DMS114 treated with DMSO at 0.1 percent for 48 hours (cell line): Measurements from ENCODE around the gene CAMK2B.
A peak's percentile ranks its signal among the peaks of the same experiment; 100 is the strongest.

Experiments used
- DNase-seq: peaks from one replicate; lab custom pipeline; 2025; ENCODE audit not compliant: unreplicated experiment; lab: John Stamatoyannopoulos, UW

Gene CAMK2B

DNA sequence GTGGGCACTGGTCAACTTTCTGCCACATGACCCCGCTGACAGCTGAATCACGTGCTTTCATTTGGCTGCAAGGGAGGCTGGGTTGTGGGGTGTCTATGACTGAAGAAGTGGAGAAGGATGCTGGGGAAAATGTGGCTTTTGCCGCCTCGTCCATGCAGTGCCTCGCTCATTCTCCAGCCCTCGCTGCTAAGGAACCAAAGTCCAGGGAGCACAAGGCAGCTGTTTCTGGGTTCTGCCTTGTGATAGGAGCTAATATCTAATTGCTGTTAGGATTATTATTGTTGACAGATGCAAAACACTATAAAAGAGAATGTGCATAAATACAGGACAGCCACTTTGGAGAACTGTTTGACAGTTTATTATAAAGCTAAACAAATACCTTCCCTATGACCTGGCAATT is 4.9 kb upstream of the CAMK2B start:
- DNase-seq: no peak

DNA sequence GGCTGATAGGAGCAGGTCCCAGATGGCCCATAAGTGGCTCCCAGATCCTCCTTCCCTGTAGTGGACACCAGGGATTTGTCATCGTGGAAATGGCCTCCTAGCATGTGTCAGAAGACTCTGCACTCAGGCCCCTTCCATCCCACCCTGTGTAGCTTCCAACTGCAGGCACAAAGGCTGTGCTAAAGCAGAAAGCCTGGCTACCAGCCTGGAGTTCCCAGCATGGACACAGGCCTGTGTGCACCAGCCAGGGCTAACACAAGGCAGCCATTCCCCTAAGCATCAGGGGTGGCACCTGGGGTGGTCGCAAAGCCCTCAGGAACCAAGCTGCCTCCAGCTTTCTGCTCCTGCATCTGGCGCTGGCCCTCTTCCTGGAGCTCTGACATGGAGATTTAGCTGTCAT is 4.5 kb upstream of the CAMK2B start:
- DNase-seq: no peak

DNA sequence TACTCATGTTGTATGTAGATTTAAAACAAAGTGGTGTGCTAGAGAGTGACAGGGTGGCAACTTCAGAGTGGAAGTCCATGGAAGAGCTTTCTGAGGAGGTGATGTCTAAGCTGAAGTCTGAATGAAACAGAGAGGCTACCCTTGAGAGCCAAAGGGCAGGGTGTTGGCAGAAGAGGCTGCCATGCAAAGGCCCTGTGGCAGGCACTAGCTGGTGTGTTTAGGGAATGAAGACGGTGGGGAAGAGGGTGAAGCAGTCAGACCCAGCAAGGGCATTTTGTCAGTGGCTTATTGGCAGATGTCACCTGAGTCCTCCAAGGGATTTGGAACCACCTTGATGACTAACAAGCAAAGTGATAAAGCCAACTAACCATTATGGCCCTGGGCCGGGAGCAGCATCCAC is 3.7 kb upstream of the CAMK2B start:
- no peak for DNase-seq

DNA sequence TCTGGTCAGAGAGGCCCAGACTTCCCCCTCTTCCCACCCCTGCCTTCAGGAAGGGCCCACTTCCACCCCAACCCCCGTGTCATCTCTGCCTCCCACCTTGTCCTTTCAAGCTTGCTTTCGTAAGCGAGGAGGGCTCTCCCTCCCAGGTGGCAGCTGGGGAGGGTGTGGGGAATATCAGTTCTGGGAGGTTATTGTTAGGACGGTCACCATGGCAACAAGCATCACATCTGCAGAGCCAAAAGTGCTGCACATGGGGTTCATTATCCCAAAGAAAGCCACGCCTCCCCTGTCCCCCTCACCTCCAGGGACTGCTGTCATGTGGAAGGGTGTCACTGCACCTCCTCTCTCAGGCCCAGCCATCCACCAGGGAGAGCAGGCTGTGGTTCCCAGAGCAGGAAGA is 2.6 kb upstream of the CAMK2B start:
- no peak for DNase-seq

DNA sequence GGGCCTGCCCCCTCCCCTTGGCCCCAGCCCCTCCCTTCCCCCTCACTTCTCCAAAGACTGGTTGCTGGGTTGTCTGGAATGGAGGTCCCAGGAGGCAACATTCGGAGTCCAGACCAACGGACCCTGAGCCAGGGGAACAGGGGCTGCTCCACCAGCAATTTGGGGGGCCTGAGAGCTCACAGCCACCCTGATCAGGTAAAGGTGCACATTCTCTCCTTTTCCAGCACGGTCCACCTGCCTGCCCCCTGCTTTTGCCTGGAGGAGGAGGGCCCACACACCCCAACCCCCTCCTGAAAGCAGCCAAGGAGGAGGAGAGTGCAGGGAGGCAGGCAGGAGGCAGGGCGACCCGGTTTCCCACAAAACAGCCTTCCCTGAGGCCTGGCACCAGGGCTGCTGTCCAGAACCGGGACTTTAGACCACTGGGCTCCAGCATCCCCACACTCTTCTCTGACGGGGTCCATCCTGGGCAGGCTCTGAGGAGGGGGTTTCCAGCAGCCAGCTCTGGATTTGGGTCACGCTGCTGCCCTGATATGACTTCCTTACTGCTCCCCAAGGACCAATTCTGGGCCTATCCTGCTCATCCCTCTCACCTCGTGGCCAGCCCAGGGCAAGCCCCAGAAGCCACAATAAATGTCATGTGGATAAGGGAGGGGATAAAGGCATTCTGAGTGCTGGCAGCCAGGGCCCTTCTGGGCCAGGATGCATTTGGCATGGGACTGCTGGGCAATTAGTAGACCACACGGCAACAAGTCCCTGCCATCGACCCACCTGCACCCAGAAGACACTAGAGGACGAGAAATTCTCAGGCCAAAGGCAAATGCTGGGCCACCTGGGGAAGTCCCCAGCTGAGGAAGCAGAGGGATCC is 1.1 kb upstream of the CAMK2B start:
- DNase-seq: no peak

DNA sequence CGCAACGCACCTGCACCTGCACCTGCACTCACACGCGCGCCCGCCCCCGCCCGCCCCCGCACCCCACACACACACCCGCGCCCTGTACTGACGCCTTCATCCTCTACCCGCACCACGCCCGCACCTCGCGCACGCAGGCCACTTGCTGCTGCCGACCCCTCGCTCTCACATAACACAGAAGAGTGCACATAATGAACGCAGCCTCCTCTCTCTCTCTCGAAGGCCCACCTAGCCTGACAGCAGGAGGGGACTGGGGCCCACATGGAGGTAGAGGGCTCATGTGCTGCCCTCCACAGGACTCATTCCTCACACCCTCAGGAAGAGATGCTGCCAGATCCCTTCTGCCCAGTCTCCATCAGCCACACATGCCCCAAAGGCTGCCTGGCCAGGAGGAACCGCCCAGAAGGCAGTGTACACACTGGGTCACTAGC is 432 bp upstream of the CAMK2B start:
- peak; percentile 24 for DNase-seq

DNA sequence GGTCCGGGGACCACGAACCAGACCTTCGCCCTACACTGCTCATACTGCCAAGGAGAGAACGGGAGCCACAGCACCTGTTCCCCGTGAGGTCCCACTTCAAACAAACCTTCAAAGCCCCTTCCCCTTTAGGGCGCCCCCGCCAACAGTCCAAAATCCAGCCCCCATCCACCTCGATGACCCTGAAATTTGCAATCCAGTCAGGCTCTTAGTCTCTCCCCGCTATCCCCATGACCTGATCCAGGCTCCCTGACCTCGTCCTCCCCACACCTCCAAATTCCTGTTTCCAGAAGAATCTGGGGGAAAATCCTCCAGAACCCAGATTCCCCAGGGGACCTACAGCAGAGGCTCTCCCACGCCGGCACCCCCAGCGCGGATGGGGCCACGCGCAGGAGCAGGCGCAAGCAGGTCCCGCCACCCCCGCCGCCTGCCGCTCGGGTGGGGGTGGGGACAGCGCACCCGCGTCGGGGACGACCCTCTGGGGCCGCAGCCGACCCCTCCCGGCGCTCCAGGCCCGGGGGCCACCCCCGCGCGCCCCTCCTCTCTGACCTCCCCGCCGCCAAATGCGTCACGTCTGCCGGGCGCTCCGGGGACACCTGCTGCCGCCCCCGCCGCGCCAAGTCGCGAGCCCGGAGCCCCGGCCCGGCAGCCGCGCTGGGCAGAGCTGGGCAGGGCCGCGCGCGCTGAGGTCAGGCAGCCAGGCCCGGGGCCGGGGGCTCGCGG is 753 bp downstream of the CAMK2B start:
- no peak for DNase-seq

DNA sequence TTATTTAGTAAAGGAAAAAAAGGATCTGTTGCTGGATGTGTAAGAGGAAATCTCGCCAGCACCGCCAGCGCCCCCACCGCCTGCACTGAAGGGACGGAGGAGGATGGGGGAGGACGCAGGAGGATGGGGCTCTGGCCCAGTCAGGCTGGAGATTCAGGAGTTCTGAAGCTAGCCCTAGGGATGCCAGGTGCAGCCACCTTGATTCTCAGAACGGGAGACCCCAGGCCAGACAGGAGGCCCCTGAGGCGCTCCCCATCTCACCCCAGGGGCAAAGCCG is 1.3 kb downstream of the CAMK2B start:
- no peak for DNase-seq

DNA sequence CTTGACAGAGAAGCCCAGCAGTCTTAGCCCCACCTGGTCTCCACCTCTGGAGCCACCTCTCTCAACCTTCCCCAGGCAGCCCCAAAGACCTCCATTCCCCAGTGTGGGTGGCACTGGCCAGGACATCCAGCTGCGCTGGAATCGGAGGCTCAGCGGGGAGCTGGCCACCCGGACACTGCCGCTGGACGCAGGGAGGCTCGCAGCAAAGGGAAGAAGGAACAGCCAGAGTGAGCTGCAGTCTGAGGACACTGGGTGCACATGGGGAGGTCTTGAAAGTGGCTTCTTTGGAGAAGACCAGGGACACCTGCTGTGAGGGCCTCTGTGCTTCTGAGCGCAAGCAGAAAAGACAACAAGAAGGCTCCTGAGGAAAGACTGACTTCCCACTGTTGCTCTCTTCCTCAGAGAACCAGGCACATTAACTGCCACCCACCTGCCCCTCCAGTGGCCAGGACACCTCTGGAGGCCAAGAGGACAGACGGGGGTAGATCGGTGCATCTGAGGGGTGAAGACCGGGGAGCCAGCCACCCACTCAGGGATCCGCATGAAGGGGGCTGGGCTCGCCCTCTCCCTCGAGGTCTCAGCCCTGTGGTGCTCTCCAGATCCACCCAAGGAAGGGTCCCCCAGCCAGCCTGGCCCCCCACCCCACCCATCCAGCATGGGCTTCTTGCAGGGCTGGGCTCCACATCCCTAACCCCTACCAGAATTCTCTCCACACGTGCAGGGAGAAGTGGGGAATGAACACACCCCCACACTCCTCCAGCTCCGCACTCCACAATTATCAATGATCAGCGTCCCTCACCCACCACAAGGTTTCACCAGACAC is 1.8 kb downstream of the CAMK2B start:
- no peak for DNase-seq

DNA sequence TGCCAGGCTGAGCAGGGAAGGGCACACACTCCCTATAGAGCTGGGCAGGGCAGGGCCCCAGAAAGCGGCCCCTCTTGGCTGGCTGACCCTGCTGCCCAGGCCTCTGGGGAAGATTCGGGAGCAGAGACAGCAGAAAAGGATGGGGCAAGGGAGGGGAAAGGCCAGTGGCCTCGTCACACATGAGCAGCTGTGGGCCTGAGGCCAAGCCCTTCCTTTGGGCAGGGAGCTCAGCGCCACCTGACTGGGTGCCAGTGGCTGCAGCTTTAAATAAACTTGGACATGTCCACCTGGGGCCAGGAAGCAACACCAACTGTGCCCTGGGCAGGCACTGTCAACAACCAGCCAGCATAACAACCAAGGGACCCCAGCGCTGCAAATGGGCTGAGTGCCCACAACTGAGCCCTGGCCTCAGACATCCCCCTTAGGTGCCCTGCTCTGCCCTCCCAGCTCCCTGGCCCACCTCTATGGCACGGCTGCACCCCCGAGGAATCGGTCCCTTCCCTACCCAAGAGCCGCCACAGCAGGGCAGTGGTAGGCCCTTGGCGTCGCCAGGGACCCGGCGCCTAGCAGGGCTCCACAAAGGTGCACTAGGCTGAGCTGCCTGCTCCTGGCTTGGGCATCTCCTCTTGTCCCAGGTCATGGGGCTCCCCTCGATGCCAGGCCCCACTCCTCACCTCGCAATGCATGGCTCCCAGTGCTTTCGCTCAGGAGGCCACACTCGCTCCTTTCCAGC is 2.6 kb downstream of the CAMK2B start:
- DNase-seq: no peak

DNA sequence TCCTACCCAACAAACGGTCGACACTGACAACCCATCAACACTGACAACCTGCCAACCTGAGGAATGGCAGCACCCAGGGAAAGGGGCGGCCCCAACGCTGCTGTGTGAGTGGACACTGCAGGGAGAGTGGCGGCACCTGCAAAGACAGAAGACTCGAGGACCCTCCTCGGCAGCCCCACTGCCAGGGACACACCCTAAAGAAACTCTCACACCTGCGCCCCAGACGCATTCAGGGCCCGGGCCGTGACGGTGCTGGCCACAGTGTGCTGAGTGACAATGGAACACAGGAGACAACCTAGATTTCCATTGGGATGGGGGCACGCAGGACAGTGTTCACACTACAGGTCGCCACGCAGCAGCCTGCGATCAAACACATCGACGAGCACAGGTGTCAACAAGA is 3.6 kb downstream of the CAMK2B start:
- no peak for DNase-seq

DNA sequence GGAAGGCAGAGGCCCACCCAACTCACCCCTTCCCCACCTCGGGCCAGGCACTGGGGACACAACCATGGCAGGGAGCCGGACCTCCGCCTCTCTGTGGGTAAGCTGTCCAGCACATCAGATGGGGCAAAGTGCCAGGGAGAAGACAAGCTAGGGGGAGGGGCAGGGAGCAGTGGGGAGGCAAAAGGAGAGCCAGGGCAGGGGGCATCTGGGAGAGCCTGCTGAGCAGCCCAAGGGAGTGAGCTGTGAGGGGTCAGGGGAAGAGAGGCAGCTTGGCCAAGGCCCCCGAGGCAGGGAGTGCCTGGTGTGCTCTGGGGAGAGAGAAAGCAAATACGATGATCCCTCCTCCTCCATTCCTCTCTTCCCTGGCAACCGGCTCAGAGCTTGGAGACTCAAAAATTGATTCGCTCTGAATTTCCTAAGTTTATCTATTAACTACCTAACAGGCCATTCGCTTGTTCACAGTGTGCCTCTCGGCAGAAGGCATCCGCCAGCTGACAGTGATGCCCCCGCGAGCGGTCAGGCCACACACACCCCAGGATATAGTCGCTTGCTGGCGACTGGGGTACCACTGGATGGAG is 4.5 kb downstream of the CAMK2B start:
- DNase-seq: no peak

DNA sequence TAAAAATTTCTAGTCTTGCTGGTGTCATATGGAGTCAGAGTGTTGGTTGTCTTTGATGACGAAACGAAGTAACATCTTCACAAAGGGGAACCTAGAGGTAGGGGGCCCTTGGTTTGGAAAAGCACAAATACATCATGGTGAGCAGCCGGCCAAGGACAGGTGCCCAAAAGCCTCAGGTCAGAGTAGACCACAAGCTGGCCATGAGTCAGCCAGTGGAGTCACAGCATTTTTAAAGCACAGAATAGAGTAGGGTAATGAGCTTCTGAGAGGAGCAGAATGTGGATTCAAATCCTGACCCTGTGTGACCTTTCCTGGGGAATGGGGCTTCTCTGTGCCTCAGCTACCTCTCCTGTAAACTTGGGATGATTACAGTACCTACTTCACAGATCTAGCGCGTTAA is 5.3 kb downstream of the CAMK2B start:
- DNase-seq: no peak

DNA sequence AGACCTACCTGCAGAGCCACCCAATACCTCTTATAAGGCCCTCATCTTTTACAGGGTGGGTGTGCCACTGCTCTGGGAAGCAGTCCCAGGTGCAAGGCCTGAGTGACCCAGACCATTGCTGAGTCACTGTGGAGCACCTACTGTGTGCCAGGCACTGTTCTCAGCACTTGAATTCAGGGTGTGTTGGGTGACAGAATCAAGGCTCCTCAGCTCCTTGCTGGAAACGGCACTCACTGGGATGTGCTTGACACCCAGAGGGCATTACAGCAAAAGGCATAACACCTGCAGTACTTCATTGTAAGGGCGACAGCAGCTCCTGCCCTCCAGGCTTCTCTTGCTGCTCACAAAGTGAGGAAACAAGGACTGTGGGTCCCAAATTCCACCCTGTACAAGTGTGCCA is 7.1 kb downstream of the CAMK2B start:
- no peak for DNase-seq

DNA sequence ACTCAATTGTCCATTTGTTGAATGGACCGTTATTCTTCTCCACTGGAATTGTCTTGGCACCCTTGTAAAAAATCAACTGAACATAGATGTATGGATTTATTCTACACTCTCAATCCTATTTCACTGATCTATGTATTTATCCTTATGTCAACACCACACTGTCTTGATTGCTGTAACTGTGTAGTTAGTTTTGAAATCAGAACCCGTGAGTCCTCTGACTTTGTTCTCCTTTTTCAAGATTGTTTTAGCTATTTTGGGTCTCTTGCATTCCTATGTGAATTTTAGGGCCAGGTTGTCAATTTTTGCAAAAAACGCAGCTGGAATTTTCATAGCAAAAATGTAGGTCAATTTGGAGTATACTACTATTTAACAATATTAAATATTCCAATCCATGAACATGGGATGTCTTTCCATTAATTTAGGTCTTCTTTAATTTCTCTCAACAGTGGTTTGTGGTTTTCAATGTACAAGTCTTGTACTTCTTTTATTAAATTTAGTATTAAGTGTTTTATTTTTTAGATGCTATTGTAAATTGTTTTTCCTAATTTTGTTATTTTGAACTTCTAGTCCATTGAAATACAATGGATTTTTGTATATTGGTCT is 10.0 kb downstream of the CAMK2B start:
- DNase-seq: no peak

DNA sequence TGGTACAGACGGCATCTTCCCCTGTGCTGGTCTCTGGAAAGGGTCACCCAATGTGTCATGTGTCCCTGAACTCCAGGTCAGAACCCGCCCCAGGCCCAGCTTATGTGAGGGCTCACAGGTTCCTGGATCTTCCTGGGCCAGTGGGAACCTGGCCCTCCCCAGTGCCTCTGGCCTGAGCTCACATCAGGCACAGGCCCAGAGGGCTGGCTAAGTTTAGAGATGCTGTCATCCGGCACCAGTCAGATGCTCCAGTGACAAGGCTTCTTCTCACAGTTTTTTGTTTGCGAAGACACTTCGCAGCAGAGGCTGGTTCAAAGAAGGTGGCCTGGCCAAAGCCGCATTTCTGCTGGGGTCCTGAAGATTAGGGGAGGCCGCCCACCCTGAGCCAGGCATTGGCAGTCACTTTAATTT is 11.8 kb downstream of the CAMK2B start:
- DNase-seq: no peak

DNA sequence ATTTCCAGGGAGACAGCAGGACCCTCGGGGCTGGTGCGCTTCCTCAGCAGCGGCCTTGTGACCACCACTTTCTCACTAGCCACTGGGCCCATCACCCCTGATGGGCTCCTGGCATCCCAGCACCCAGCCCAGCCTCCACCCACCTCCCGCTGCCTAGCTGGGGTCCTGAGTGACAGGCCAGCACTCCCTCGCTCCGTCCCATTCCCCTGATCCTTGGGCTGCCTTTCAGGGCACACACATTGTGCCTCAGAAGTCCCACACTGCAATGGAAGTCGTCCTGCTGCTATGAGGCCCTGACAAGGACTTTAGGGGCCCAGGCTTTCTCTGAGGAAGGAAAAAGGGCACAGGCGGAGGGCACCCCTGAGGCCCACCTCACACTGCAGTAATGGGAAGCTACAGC is 12.4 kb downstream of the CAMK2B start:
- DNase-seq: no peak

DNA sequence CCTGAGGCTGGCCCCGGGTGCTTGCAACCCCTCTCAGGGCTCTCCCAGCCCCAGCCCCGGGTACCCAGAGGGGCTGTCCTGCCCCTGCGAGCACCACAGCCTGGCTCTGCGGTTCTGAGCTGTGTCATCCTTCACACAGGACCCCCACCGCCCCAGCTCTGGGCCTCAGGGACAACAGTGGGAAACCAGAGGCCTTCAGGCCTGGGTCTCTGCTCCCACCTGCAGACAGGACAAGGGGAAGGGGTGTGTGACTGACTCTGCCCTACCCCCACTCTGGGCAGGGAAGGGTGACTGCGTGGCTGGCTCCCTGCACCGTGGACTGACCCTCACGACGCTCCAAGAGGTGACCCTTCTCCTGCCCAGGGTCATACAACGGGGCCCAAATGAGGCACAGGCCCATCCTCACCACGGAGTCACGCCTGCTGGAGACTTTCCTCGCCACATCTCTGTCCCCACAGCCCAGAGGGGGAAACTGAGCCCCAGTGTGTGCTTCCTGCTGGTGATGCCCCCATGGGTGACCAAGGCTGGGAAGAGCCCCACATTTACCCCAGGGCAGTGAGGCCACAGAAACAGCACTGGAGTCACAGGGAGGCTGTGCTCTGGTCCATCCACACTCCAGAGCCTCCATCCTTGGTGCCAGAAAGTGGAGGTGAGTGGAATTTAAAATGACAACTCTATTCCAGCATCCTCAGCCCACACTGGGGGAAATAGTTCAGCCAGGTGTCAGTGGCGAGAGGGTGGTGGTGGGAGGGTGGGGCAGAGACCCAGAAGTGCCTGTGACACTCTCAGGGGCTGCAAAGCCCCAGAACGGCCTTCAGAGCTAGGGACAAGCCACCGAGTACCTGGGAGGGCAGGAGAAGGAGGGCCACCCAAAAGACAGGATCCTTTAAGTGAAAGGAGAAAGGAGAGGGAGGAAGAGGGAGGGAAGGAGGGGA is 13.6 kb downstream of the CAMK2B start:
- no peak for DNase-seq

DNA sequence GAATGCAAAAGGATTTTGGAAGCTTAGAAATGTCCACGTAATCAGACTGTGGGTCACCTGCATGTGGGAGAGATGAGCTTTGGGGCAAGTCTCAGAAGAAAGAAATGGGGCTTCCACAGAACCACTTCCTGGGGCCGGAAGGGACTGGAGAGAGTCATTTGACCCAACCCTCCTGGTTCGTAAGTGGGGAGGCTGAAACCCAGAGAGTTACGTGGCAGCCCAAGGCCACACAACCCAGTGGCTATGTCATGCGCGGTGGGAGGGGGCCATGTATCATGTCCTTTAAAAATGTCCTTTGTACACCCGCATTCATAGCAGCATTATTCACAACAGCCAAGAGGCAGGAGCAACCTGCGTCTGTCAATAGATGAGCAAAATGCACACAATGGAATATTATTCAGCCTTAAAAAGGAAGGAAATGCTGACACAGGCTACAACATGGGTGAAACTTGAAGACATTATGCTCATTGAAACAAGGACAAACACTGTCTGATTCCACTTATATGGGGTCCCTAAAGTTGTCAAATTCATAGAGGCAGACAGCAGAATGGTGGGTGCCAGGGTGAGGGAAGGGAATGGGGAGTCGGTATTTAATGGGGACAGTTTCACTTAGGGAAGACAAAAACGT is 15.1 kb downstream of the CAMK2B start:
- DNase-seq: no peak
